Measurements from ENCODE around the gene TXNDC11. TPM values are rescaled to one million over a fixed set of nuclear protein-coding genes. Genes with fewer than 3 reads are reported as not detected.

TXNDC11 gene
- total RNA-seq, 1 experiment from 2014 or later: 24.3 TPM

DNA sequence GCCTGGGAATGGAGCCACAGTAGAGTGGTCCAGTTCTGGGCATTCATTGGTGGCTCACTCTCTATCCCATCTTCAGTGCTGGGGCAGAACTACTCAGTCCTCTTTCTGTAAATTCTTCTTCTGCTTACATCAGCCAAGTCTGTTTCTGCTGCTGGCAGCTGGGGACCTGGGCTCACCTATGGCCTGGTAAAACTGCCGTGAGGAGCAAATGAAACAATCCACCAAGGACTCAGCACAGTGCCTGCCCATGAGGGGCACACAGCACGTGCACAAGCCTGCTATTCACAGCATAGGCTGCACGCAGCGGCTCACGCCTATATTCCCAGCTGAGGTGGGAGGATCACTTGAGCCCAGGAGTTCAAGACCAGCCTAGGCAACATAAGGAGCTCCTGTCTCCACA is 105.3 kb downstream of the TXNDC11 start:
- no peaks in the 10 kb centered on the region for H3K36me3 ChIP-seq (ENCODE audit: control insufficient read depth, insufficient read depth, low read length)
- TF ChIP-seq, protein P1, sequence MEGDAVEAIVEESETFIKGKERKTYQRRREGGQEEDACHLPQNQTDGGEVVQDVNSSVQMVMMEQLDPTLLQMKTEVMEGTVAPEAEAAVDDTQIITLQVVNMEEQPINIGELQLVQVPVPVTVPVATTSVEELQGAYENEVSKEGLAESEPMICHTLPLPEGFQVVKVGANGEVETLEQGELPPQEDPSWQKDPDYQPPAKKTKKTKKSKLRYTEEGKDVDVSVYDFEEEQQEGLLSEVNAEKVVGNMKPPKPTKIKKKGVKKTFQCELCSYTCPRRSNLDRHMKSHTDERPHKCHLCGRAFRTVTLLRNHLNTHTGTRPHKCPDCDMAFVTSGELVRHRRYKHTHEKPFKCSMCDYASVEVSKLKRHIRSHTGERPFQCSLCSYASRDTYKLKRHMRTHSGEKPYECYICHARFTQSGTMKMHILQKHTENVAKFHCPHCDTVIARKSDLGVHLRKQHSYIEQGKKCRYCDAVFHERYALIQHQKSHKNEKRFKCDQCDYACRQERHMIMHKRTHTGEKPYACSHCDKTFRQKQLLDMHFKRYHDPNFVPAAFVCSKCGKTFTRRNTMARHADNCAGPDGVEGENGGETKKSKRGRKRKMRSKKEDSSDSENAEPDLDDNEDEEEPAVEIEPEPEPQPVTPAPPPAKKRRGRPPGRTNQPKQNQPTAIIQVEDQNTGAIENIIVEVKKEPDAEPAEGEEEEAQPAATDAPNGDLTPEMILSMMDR (IDR thresholded peaks at IDR 0.05; ENCODE audit: insufficient read depth in 1 of 2, low read depth in 1 of 2, low read length in 1 of 2, severe bottlenecking in 1 of 2, unreplicated experiment in 1 of 2): no peak
- BruUV-seq (replicated peaks): no TSS peak
- no peak overlapping the region for H3K4me3 ChIP-seq (ENCODE audit: low read depth, low read length)
- ChIA-PET POLR2A (interaction anchor here (0.7 to 1.8 kb wide), 2 partner anchors 34 to 51 kb away, joined by 9 to 17 read pairs; partner anchors contain the start of gene LITAF), CTCF (interaction anchor here (1.5 to 2.2 kb wide), 3 partner anchors 105 to 229 kb away, joined by 8 to 9 read pairs (median 9); partner anchors contain the start of gene ZC3H7A)
- Mint-ChIP-seq H3K27ac (ENCODE audit: unreplicated experiment) (peak overlapping the region; percentile 80), H3K4me3 (ENCODE audit: unreplicated experiment) (no peak overlapping the region), H3K36me3 (ENCODE audit: insufficient read depth, unreplicated experiment) (no peaks in the 10 kb centered on the region), H3K27me3 (ENCODE audit: insufficient read depth, unreplicated experiment) (no peaks in the 10 kb centered on the region), H3K4me1 (ENCODE audit: low read depth, unreplicated experiment) (peaks cover 5% of the 10 kb centered on the region), H3K9me3 (ENCODE audit: unreplicated experiment) (no peaks in the 10 kb centered on the region)
- intact Hi-C loops (cut with micrococcal nuclease; ENCODE audit: unreplicated experiment): loop anchor here (5.0 kb wide), 1 partner anchor 45 kb away; no protein-coding TSS in a partner anchor
- H3K4me1 ChIP-seq: peaks cover 46% of the 10 kb centered on the region
- no peak for DNase-seq
- H3K9me3 ChIP-seq: no peaks in the 10 kb centered on the region
- H3K27me3 ChIP-seq (replicated peaks; ENCODE audit: control insufficient read depth, insufficient read depth, low read length): no peaks in the 10 kb centered on the region

DNA sequence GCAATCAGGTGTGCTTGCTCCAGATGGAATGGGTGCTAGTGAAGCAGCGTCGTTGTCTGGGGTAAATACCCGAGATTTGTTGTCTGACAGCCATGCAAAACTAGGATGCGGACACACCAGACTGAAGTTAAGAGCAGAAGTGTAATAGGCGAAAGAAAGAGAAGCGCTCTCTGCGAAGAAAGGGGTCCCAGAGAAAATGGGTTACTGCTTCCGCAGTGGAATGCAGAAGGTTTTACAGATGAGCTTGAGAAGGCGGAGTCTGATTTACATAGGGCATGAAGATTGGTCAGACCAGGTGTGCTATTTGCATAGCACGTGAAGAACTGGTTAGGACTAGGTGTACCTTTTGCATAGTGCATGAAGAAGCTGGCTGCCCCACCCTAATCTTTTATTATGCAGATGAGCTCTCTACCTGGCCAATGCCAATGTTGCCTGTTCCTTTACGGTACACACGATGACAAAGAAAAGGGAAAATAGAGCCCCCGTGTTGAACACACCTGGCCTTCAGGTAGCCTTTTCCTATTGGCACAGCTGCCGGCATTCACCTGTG is 106.4 kb downstream of the TXNDC11 start:
- no peaks in the 10 kb centered on the region for H3K9me3 ChIP-seq
- CTCF ChIA-PET: interaction anchor here (0.6 to 2.2 kb wide), 14 partner anchors 24 to 240 kb away, joined by 3 to 14 read pairs (median 4); partner anchors contain the start of genes LITAF and ZC3H7A
- peak; percentile 90 to 93 for DNase-seq

DNA sequence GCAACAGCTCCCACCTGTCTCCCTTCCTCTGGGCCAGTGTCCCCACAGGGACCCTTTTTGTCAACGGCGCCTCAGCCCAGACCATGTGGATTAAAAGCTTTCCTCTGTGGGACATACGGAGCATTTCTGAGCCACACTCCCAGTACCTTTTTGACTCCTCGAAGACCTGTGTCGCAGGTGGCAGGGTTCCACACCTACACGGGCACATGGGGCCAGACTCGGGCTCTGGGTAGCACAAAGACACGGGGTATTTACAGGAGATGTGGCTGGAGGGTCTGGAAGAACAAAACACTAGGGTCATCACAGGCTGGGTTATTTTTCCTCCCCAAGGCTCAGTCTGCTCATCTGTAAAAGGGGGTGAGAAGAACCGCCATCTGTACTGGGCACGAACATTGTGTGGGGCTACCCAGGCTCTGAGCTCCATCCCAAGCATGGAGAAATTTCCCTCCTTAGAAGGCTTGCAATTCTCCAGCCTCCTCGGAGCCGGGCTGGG is 106.9 kb downstream of the TXNDC11 start:
- no peaks in the 10 kb centered on the region for H3K4me1 Mint-ChIP-seq (ENCODE audit: low read depth, unreplicated experiment)

More for the DNA sequence above, 106.4 kb downstream of the TXNDC11 start:
- peak overlapping the region; percentile 80 for H3K27ac Mint-ChIP-seq (ENCODE audit: unreplicated experiment)
- Histone ChIP-seq H3K27me3 (replicated peaks; ENCODE audit: control insufficient read depth, insufficient read depth, low read length) (no peaks in the 10 kb centered on the region), H3K36me3 (ENCODE audit: control insufficient read depth, insufficient read depth, low read length) (no peaks in the 10 kb centered on the region), H3K4me1 (peaks cover 47% of the 10 kb centered on the region), H3K4me3 (ENCODE audit: low read depth, low read length) (peak overlapping the region; percentile 39)
- TF ChIP-seq, protein P1 (IDR thresholded peaks at IDR 0.05; ENCODE audit: insufficient read depth in 1 of 2, low read depth in 1 of 2, low read length in 1 of 2, severe bottlenecking in 1 of 2, unreplicated experiment in 1 of 2): no peak
- POLR2A ChIA-PET: interaction anchor here (0.6 to 2.0 kb wide), 14 partner anchors 24 to 694 kb away, joined by 3 to 17 read pairs (median 4); partner anchors contain the start of genes DEXI, LITAF, SNN and TXNDC11
- peak overlapping the region; percentile 68 for H3K4me3 Mint-ChIP-seq (ENCODE audit: unreplicated experiment)
- H3K27me3 Mint-ChIP-seq (ENCODE audit: insufficient read depth, unreplicated experiment): no peaks in the 10 kb centered on the region
- intact Hi-C loops (cut with micrococcal nuclease; ENCODE audit: unreplicated experiment): loop anchor here (5.0 kb wide), 1 partner anchor 44 kb away; no protein-coding TSS in a partner anchor
- H3K36me3 Mint-ChIP-seq (ENCODE audit: insufficient read depth, unreplicated experiment): no peaks in the 10 kb centered on the region
- no TSS peak for BruUV-seq (replicated peaks)
- H3K4me1 Mint-ChIP-seq (ENCODE audit: low read depth, unreplicated experiment): peaks cover 4% of the 10 kb centered on the region
- no peaks in the 10 kb centered on the region for H3K9me3 Mint-ChIP-seq (ENCODE audit: unreplicated experiment)

More for the DNA sequence above, 106.9 kb downstream of the TXNDC11 start:
- H3K9me3 Mint-ChIP-seq (ENCODE audit: unreplicated experiment): no peaks in the 10 kb centered on the region
- DNase-seq: no peak
- TF ChIP-seq, protein P1 (IDR thresholded peaks at IDR 0.05; ENCODE audit: insufficient read depth in 1 of 2, low read depth in 1 of 2, low read length in 1 of 2, severe bottlenecking in 1 of 2, unreplicated experiment in 1 of 2): no peak
- Histone ChIP-seq H3K9me3 (no peaks in the 10 kb centered on the region), H3K4me3 (ENCODE audit: low read depth, low read length) (peak overlapping the region; percentile 39), H3K4me1 (peaks cover 45% of the 10 kb centered on the region), H3K27me3 (replicated peaks; ENCODE audit: control insufficient read depth, insufficient read depth, low read length) (no peaks in the 10 kb centered on the region), H3K36me3 (ENCODE audit: control insufficient read depth, insufficient read depth, low read length) (no peaks in the 10 kb centered on the region)
- POLR2A ChIA-PET: interaction anchor here (0.6 to 2.0 kb wide), 7 partner anchors 23 to 693 kb away, joined by 4 to 17 read pairs (median 5); partner anchors contain the start of genes DEXI, LITAF, SNN and TXNDC11
- no peaks in the 10 kb centered on the region for H3K27me3 Mint-ChIP-seq (ENCODE audit: insufficient read depth, unreplicated experiment)
- peak overlapping the region; percentile 68 for H3K4me3 Mint-ChIP-seq (ENCODE audit: unreplicated experiment)
- intact Hi-C loops (cut with micrococcal nuclease; ENCODE audit: unreplicated experiment): loop anchor here (5.0 kb wide), 1 partner anchor 43 kb away; no protein-coding TSS in a partner anchor
- H3K27ac Mint-ChIP-seq (ENCODE audit: unreplicated experiment): peak overlapping the region; percentile 13
- no peaks in the 10 kb centered on the region for H3K36me3 Mint-ChIP-seq (ENCODE audit: insufficient read depth, unreplicated experiment)
- BruUV-seq (replicated peaks): TSS peak; percentile 86
- CTCF ChIA-PET: interaction anchor here (0.6 to 2.2 kb wide), 10 partner anchors 49 to 240 kb away, joined by 3 to 14 read pairs (median 6); partner anchors contain the start of genes LITAF and ZC3H7A
